Upper lobe of left lung (tissue), 6 donors: Measurements from ENCODE around the gene XYLT2. TPM values are rescaled to one million over a fixed set of nuclear protein-coding genes. Genes with fewer than 3 reads are reported as not detected.

ENCODE experiments used
- ATAC-seq, 2 donors: fragments of 200-7000 bp; cut with Tn5 transposase; one replicate each; pipeline ENCODE4 v1.9.1; 2022; ENCODE audit warnings: mild to moderate bottlenecking in 2 of 2, moderate library complexity in 2 of 2; ENCODE audit not compliant: low FRiP score in 2 of 2
- DNase-seq, 2 donors: peaks; one replicate each; pipeline ENCODE4 v3.0.0-alpha.2; 2019 to 2020
- H3K27ac ChIP-seq, 4 donors: fragments of 200-600 bp; sonication (generic); one replicate each; pipeline ENCODE4 v1.5.1; 2016 to 2019
- H3K27me3 ChIP-seq, 4 donors: fragments of 200-600 bp; sonication (generic); one replicate each; pipeline ENCODE4 v1.5.1; 2017 to 2019
- H3K36me3 ChIP-seq, 4 donors: fragments of 200-600 bp; sonication (generic); one replicate each; pipeline ENCODE4 v1.5.1; 2016 to 2019
- H3K4me1 ChIP-seq, 4 donors: fragments of 200-600 bp; sonication (generic); one replicate each; pipeline ENCODE4 v1.5.1; 2018 to 2019
- H3K4me3 ChIP-seq, 4 donors: fragments of 200-600 bp; sonication (generic); one replicate each; pipeline ENCODE4 v1.5.1; 2017 to 2019; ENCODE audit warnings: mild to moderate bottlenecking in 2 of 4, moderate library complexity in 1 of 4
- H3K9me3 ChIP-seq, 4 donors: fragments of 200-600 bp; sonication (generic); one replicate each; pipeline ENCODE4 v1.5.1; 2018 to 2019
- EP300 ChIP-seq, 4 donors: sonication (generic); formaldehyde crosslinking; IDR thresholded peaks; one replicate each; pipeline ENCODE4 v1.5.1; 2017; ENCODE audit warnings: antibody characterized with exemption in 4 of 4, control low read depth in 2 of 4
- POLR2A ChIP-seq, 4 donors: fragments of 450-650 bp; IDR thresholded peaks; one replicate each; pipeline ENCODE4 v1.5.1; 2016 to 2017; ENCODE audit warnings: antibody characterized with exemption in 4 of 4, mild to moderate bottlenecking in 2 of 4
- POLR2AphosphoS5 ChIP-seq, 2 donors: sonication (generic); formaldehyde crosslinking; IDR thresholded peaks; one replicate each; pipeline ENCODE4 v1.5.1; 2017; ENCODE audit warnings: antibody characterized with exemption in 2 of 2
- WGBS, 2 donors: methylation state at CpG; one replicate each; pipeline ENCODE4 v1.1.5; 2017 to 2018; 5-methylcytosine and 5-hydroxymethylcytosine counted together
- total RNA-seq, 6 donors: library from RNA; depleted of rRNA in 4 of 6; stranded (reverse); fragments of >200 nt in 4 of 6; gene quantifications; one replicate each; pipeline versions ENCODE4 v1.1.0 to v1.2.1, GENCODE V29; 2016 to 2021
- TF ChIP-seq, protein P1 (sequence below), 6 experiments: fragments of 450-650 bp in 4 of 6; fragments of 200-600 bp in 2 of 6; sonication (generic) in 2 of 6; IDR thresholded peaks; one replicate each; pipeline ENCODE4 v1.5.1; 2016 to 2019; ENCODE audit warnings: antibody characterized with exemption in 6 of 6
- donor health status: DM: no; HTN: no; CAD: no; lungs with moderate emphysema.
- donor health status: DM: no; HTN: yes; CAD: no; lungs with severe emphysema.

The XYLT2 gene
- total RNA-seq, 6 donors from 2014 or later, result 16.4 to 33.5 (median 19.2) TPM

GRCh38 chr17:50381920-50382319 is 36.0 kb downstream of the XYLT2 start:
- no peak overlapping the region for H3K27ac ChIP-seq
- no peak for DNase-seq
- no peak for ATAC-seq
- H3K36me3 ChIP-seq, result peaks cover 44 to 70% (median 66%) of the 10 kb centered on the region in 4 donors
- H3K9me3 ChIP-seq, result no peaks in the 10 kb centered on the region
- WGBS, 2 donors, result 48 to 61% methylated on average over 3 of the region's 3 CpGs
- no peak overlapping the region for H3K4me3 ChIP-seq
- no peaks in the 10 kb centered on the region for H3K27me3 ChIP-seq
- H3K4me1 ChIP-seq, result no peaks in the 10 kb centered on the region
- no peak for TF ChIP-seq POLR2AphosphoS5 (IDR thresholded peaks at IDR 0.05)

GRCh38 chr17:50382931-50383330 is 37.0 kb downstream of the XYLT2 start:
- DNase-seq (no peak), ATAC-seq (no peak)
- WGBS, 2 donors, result 94 to 96% methylated on average over 9 to 12 of the region's 12 CpGs
- Histone ChIP-seq H3K27me3 (no peaks in the 10 kb centered on the region), H3K9me3 (no peaks in the 10 kb centered on the region), H3K4me3 (no peak overlapping the region), H3K4me1 (no peaks in the 10 kb centered on the region), H3K36me3 (peaks cover 50 to 80% (median 76%) of the 10 kb centered on the region in 4 donors), H3K27ac (no peak overlapping the region)
- TF ChIP-seq, protein P1, sequence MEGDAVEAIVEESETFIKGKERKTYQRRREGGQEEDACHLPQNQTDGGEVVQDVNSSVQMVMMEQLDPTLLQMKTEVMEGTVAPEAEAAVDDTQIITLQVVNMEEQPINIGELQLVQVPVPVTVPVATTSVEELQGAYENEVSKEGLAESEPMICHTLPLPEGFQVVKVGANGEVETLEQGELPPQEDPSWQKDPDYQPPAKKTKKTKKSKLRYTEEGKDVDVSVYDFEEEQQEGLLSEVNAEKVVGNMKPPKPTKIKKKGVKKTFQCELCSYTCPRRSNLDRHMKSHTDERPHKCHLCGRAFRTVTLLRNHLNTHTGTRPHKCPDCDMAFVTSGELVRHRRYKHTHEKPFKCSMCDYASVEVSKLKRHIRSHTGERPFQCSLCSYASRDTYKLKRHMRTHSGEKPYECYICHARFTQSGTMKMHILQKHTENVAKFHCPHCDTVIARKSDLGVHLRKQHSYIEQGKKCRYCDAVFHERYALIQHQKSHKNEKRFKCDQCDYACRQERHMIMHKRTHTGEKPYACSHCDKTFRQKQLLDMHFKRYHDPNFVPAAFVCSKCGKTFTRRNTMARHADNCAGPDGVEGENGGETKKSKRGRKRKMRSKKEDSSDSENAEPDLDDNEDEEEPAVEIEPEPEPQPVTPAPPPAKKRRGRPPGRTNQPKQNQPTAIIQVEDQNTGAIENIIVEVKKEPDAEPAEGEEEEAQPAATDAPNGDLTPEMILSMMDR (IDR thresholded peaks at IDR 0.05), result no peak
- no peak for TF ChIP-seq POLR2AphosphoS5 (IDR thresholded peaks at IDR 0.05)
- no peak for TF ChIP-seq EP300 (IDR thresholded peaks at IDR 0.05)
- TF ChIP-seq POLR2A (IDR thresholded peaks at IDR 0.05), result no peak

GRCh38 chr17:50386510-50386909 is 40.6 kb downstream of the XYLT2 start:
- peak in 1 of 2 donors; percentile 32 for ATAC-seq
- H3K4me3 ChIP-seq, result no peak overlapping the region
- no peaks in the 10 kb centered on the region for H3K4me1 ChIP-seq
- H3K27me3 ChIP-seq, result no peaks in the 10 kb centered on the region
- H3K9me3 ChIP-seq, result no peaks in the 10 kb centered on the region
- 77 to 84% methylated on average over 3 of the region's 3 CpGs for WGBS, 2 donors
- no peak for TF ChIP-seq POLR2A (IDR thresholded peaks at IDR 0.05)
- TF ChIP-seq EP300 (IDR thresholded peaks at IDR 0.05), result no peak
- TF ChIP-seq POLR2AphosphoS5 (IDR thresholded peaks at IDR 0.05), result no peak
- TF ChIP-seq, protein P1 (IDR thresholded peaks at IDR 0.05), result no peak
- no peak for DNase-seq
- no peak overlapping the region for H3K27ac ChIP-seq
- H3K36me3 ChIP-seq, result peaks cover 63 to 100% (median 91%) of the 10 kb centered on the region in 4 donors

- DNase-seq (no peak), ATAC-seq (no peak)
- WGBS, 2 donors, result 95 to 96% methylated on average over 3 of the region's 3 CpGs
- peaks cover 74 to 100% (median 91%) of the 10 kb centered on the region in 4 donors for H3K36me3 ChIP-seq
- no peak overlapping the region for H3K4me3 ChIP-seq
- no peaks in the 10 kb centered on the region for H3K9me3 ChIP-seq
- TF ChIP-seq EP300 (IDR thresholded peaks at IDR 0.05), result no peak
- no peak for TF ChIP-seq POLR2A (IDR thresholded peaks at IDR 0.05)
- TF ChIP-seq, protein P1 (IDR thresholded peaks at IDR 0.05), result no peak
- H3K27me3 ChIP-seq, result no peaks in the 10 kb centered on the region
- H3K4me1 ChIP-seq, result no peaks in the 10 kb centered on the region
- H3K27ac ChIP-seq, result no peak overlapping the region
These were observed 42.8 kb downstream of the XYLT2 start for GRCh38 chr17:50388728-50389127.

- no peak overlapping the region for H3K27ac ChIP-seq
- peaks cover 0 to 3% (median under 1%) of the 10 kb centered on the region in 4 donors for H3K4me1 ChIP-seq
- no peak for ATAC-seq
These were observed 43.6 kb downstream of the XYLT2 start for GRCh38 chr17:50389534-50389933.

More at GRCh38 chr17:50389534-50389933, 43.6 kb downstream of the XYLT2 start:
- Histone ChIP-seq H3K27me3 (no peaks in the 10 kb centered on the region), H3K9me3 (no peaks in the 10 kb centered on the region), H3K36me3 (peaks cover 68 to 100% (median 91%) of the 10 kb centered on the region in 4 donors), H3K4me3 (no peak overlapping the region)
- TF ChIP-seq POLR2AphosphoS5 (IDR thresholded peaks at IDR 0.05) (no peak), POLR2A (IDR thresholded peaks at IDR 0.05) (no peak)
- TF ChIP-seq, protein P1 (IDR thresholded peaks at IDR 0.05), result no peak
- DNase-seq, result no peak
- 95 to 98% methylated on average over 6 of the region's 6 CpGs for WGBS, 2 donors
